ENCODE results near the gene PSME3. TPM values are rescaled to one million over a fixed set of nuclear protein-coding genes. Genes with fewer than 3 reads are reported as not detected.

PSME3 gene
- total RNA-seq, 1 donor: 130 TPM

GRCh38 chr17:42844761-42845555, 11.8 kb downstream of the PSME3 start:
- DNase-seq (ENCODE audit: low read depth): no peak
- TF ChIP-seq CTCF (IDR thresholded peaks at IDR 0.05; ENCODE audit: insufficient read depth, low read depth, low read length): no peak
- no peak overlapping the region for H3K4me3 ChIP-seq (ENCODE audit: low read depth, low read length)

GRCh38 chr17:42845556-42845917, 12.3 kb downstream of the PSME3 start:
- no peak for TF ChIP-seq CTCF (IDR thresholded peaks at IDR 0.05; ENCODE audit: insufficient read depth, low read depth, low read length)
- no peak overlapping the region for H3K4me3 ChIP-seq (ENCODE audit: low read depth, low read length)
- DNase-seq (ENCODE audit: low read depth): no peak

- no peak for TF ChIP-seq CTCF (IDR thresholded peaks at IDR 0.05; ENCODE audit: insufficient read depth, low read depth, low read length)
- DNase-seq (ENCODE audit: low read depth): no peak
- H3K4me3 ChIP-seq (ENCODE audit: low read depth, low read length): no peak overlapping the region
Observed at GRCh38 chr17:42845918-42846593, 12.9 kb downstream of the PSME3 start.

GRCh38 chr17:42846594-42847280, 13.5 kb downstream of the PSME3 start:
- DNase-seq (ENCODE audit: low read depth): peak; percentile 38
- H3K4me3 ChIP-seq (ENCODE audit: low read depth, low read length): no peak overlapping the region
- TF ChIP-seq CTCF (IDR thresholded peaks at IDR 0.05; ENCODE audit: insufficient read depth, low read depth, low read length): no peak

GRCh38 chr17:42848093-42848492, 14.9 kb downstream of the PSME3 start:
- no peak for TF ChIP-seq CTCF (IDR thresholded peaks at IDR 0.05; ENCODE audit: insufficient read depth, low read depth, low read length)
- DNase-seq (ENCODE audit: low read depth): no peak
- no peak overlapping the region for H3K4me3 ChIP-seq (ENCODE audit: low read depth, low read length)

- no peak for DNase-seq (ENCODE audit: low read depth)
- H3K4me3 ChIP-seq (ENCODE audit: low read depth, low read length): no peak overlapping the region
- TF ChIP-seq CTCF (IDR thresholded peaks at IDR 0.05; ENCODE audit: insufficient read depth, low read depth, low read length): no peak
Observed at GRCh38 chr17:42849031-42849430, 15.8 kb downstream of the PSME3 start.
